HepG2 (cell line): ENCODE data around the gene TSC1.

Experiments used
- ADNP ChIP-seq: sonication (generic); formaldehyde crosslinking; IDR thresholded peaks from 2 replicates; pipeline ENCODE4 v1.4.0; 2020; ENCODE audit warnings: missing genetic modification reagents
- DNMT3B ChIP-seq: conservative IDR thresholded peaks from 2 replicates; pipeline ENCODE4 v1.6.1; 2016; ENCODE audit warnings: missing biosample characterization, control low read depth
- FOSL1 ChIP-seq: sonication (generic); formaldehyde crosslinking; IDR thresholded peaks from 2 replicates; pipeline ENCODE4 v1.9.0; 2021; ENCODE audit warnings: missing genetic modification reagents, borderline replicate concordance
- HCFC1 ChIP-seq: fragments of 150-350 bp; IDR thresholded peaks from 2 replicates; pipeline ENCODE4 v1.6.1; 2014; ENCODE audit warnings: low read depth, low read length
- KDM1A ChIP-seq: IDR thresholded peaks from 2 replicates; pipeline ENCODE4 v1.6.1; 2016; ENCODE audit warnings: missing compliant biosample characterization
- PRDM10 ChIP-seq: sonication (generic); formaldehyde crosslinking; IDR thresholded peaks from 2 replicates; pipeline ENCODE4 v1.4.0; 2020; ENCODE audit warnings: low read depth, missing genetic modification reagents
- ZBTB20 ChIP-seq: sonication (generic); formaldehyde crosslinking; IDR thresholded peaks from 2 replicates; pipeline ENCODE4 v1.8.1; 2023; ENCODE audit warnings: missing genetic modification reagents, low read depth, mild to moderate bottlenecking, borderline replicate concordance

- TF ChIP-seq ADNP (CRISPR knock-in tag) (no peak), HCFC1 (no peak), PRDM10 (CRISPR knock-in tag) (no peak), ZBTB20 (CRISPR knock-in tag) (no peak), DNMT3B (CRISPR knock-in tag) (no peak), KDM1A (CRISPR knock-in tag) (no peak), FOSL1 (CRISPR knock-in tag) (no peak)
Measured at GRCh38 chr9:132862533-132862932, 81.9 kb downstream of the TSC1 start.
